GM21515 (cell line): Measurements from ENCODE around the gene SLC25A10.
A peak's percentile ranks its signal among the peaks of the same experiment; 100 is the strongest.

Experiments
- ATAC-seq: cut with Tn5 transposase; IDR thresholded peaks from one replicate; pipeline ENCODE4 v1.9.1; 2021; ENCODE audit not compliant: unreplicated experiment

SLC25A10 gene

GRCh38 chr17:81686614-81687013 is 25.5 kb upstream of the SLC25A10 start:
- no peak for ATAC-seq

- no peak for ATAC-seq
These were observed 24.1 kb upstream of the SLC25A10 start for GRCh38 chr17:81687770-81688541.

- ATAC-seq: no peak
These were observed 23.5 kb upstream of the SLC25A10 start for GRCh38 chr17:81688616-81689015.

GRCh38 chr17:81690066-81690465 is 22.0 kb upstream of the SLC25A10 start:
- no peak for ATAC-seq

- no peak for ATAC-seq
These were observed 21.5 kb upstream of the SLC25A10 start for GRCh38 chr17:81690549-81690948.

GRCh38 chr17:81691196-81691595 is 20.9 kb upstream of the SLC25A10 start:
- ATAC-seq: no peak

GRCh38 chr17:81691608-81692007 is 20.5 kb upstream of the SLC25A10 start:
- ATAC-seq: no peak

GRCh38 chr17:81693509-81694210 is 18.4 kb upstream of the SLC25A10 start:
- ATAC-seq: no peak

GRCh38 chr17:81694810-81695209 is 17.3 kb upstream of the SLC25A10 start:
- ATAC-seq: no peak

- ATAC-seq: no peak
These were observed 16.9 kb upstream of the SLC25A10 start for GRCh38 chr17:81695211-81695610.

GRCh38 chr17:81695801-81696200 is 16.3 kb upstream of the SLC25A10 start:
- ATAC-seq: no peak

- no peak for ATAC-seq
These were observed 15.7 kb upstream of the SLC25A10 start for GRCh38 chr17:81696218-81696941.

- no peak for ATAC-seq
These were observed 14.6 kb upstream of the SLC25A10 start for GRCh38 chr17:81697261-81698044.

GRCh38 chr17:81700353-81701287 is 11.5 kb upstream of the SLC25A10 start:
- no peak for ATAC-seq

GRCh38 chr17:81701288-81702071 is 10.6 kb upstream of the SLC25A10 start:
- ATAC-seq: no peak

GRCh38 chr17:81702934-81703746 is 8.9 kb upstream of the SLC25A10 start, which contains the start of gene MRPL12:
TSS of gene MRPL12 (plus strand) at chr17:81703367. CDS start at chr17:81703502, 135 bp downstream.
- peak; percentile 69 for ATAC-seq

GRCh38 chr17:81703747-81704654 is 8.1 kb upstream of the SLC25A10 start:
- peak; percentile 8 for ATAC-seq
